GM12878 (cell line): ENCODE results near the gene PDGFB.

Source experiments
- EZH2 ChIP-seq: IDR thresholded peaks from 2 replicates; pipeline ENCODE4 v1.6.1; 2012; ENCODE audit warnings: low read depth, mild to moderate bottlenecking, control low read depth, inconsistent platforms, low read length, borderline replicate concordance; ENCODE audit not compliant: control insufficient read depth
- HDAC2 ChIP-seq: fragments of 200-600 bp; sonication (generic); IDR thresholded peaks from 2 replicates; pipeline ENCODE4 v1.6.1; 2017
- POLR2A ChIP-seq: IDR thresholded peaks from 2 replicates; pipeline ENCODE4 v1.6.1; 2011; ENCODE audit warnings: low read depth, mild to moderate bottlenecking, low read length
- YY1 ChIP-seq: IDR thresholded peaks from 2 replicates; pipeline ENCODE4 v1.6.1; 2011; ENCODE audit warnings: low read depth, mild to moderate bottlenecking, low read length
- TF ChIP-seq, protein P1 (sequence below), 3 experiments: IDR thresholded peaks in 2 of 3; conservative IDR thresholded peaks in 1 of 3; 2 replicates each; pipeline ENCODE4 v1.5.1; 2011; ENCODE audit warnings: low read depth in 3 of 3, low read length in 3 of 3, mild to moderate bottlenecking in 3 of 3, control low read depth in 2 of 3, moderate library complexity in 2 of 3, inconsistent platforms in 1 of 3, mixed read lengths in 1 of 3; ENCODE audit not compliant: control insufficient read depth in 2 of 3, insufficient read depth in 1 of 3; ENCODE audit errors: extremely low read depth in 1 of 3
- TF ChIP-seq, protein P2 (sequence below): IDR thresholded peaks from 2 replicates; pipeline ENCODE4 v1.6.1; 2011; ENCODE audit warnings: low read depth, mild to moderate bottlenecking, low read length, moderate library complexity, borderline replicate concordance; ENCODE audit errors: extremely low read depth

DNA sequence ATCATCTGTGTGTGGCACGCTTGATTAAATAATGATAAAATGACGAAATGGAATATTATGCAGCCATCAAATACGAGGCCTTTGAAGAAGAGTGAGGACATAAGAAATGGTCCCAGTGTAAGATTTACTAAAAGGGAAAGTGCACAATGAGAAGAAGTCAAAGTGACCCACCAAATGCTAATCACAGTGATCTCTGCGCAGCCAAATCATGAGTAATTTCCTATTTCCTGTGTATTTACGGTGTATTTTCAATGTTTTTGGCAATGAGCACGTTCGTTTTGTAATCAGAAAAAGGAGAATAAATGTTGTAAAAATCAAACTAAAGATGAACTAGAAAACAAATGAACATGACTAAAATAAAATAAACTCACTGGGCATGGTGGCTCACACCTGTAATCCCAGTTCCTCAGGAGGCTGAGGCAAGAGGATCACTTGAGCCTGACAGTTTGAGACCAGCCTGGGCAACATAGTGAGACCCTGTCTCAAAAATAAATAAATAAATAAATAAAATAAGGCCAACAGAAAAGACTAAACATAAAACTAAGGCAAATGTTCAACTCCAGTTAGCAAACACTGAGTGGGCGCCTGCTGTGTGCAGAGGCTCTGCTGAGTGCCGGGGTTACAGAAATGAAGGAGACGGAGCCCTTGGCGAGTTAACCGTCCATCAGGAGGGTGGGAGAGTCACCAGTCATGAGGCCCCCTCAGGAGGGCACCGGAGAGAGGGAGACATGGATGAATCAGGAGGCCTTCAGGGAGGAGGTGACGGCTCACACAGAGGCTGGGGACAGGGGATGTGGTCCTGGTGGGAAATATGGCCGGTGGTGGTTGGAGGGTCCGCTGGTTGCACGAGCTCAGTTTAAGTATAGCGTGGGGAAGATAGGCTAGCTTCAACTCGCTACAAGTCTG, 66.3 kb downstream of the PDGFB start:
- TF ChIP-seq, protein P1, sequence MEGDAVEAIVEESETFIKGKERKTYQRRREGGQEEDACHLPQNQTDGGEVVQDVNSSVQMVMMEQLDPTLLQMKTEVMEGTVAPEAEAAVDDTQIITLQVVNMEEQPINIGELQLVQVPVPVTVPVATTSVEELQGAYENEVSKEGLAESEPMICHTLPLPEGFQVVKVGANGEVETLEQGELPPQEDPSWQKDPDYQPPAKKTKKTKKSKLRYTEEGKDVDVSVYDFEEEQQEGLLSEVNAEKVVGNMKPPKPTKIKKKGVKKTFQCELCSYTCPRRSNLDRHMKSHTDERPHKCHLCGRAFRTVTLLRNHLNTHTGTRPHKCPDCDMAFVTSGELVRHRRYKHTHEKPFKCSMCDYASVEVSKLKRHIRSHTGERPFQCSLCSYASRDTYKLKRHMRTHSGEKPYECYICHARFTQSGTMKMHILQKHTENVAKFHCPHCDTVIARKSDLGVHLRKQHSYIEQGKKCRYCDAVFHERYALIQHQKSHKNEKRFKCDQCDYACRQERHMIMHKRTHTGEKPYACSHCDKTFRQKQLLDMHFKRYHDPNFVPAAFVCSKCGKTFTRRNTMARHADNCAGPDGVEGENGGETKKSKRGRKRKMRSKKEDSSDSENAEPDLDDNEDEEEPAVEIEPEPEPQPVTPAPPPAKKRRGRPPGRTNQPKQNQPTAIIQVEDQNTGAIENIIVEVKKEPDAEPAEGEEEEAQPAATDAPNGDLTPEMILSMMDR (IDR thresholded peaks at IDR 0.05 in 2 of 3, conservative IDR thresholded peaks at IDR 0.05 in 1 of 3; ENCODE audit: control insufficient read depth in 2 of 3, extremely low read depth in 1 of 3, insufficient read depth in 1 of 3, low read depth in 3 of 3, low read length in 3 of 3), result no peak
- no peak for TF ChIP-seq EZH2
- TF ChIP-seq YY1, result no peak
- TF ChIP-seq, protein P2, sequence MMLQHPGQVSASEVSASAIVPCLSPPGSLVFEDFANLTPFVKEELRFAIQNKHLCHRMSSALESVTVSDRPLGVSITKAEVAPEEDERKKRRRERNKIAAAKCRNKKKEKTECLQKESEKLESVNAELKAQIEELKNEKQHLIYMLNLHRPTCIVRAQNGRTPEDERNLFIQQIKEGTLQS, result no peak
- TF ChIP-seq POLR2A, result no peak
- no peak for TF ChIP-seq HDAC2
